ENCODE data around the gene REEP2.

Gene REEP2

DNA sequence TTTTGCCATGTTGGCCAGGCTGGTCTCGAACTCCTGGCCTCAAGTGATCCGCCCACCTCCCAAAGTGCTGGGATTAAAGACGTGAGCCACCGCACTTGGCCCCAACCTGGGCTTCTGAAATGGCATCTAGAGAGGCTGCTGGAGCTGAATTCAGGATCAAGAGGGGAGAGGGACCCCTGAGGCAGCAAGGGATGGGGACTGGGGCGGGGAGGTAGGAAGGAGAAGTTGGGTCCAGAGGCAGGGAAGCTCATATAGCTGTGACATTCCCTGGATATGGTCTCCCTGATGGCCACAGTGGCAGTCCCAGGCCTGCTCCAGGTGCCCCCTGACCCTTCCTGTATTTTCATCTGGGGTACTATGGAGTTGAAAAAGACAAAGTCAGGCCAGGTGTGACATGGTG is 12.1 kb downstream of the REEP2 start:
- H3K27me3 ChIP-seq (ENCODE audit: low read depth, low read length): no peaks in the 10 kb centered on the region
- no peak overlapping the region for H3K27ac ChIP-seq (ENCODE audit: low read length)
- no peaks in the 10 kb centered on the region for H3K36me3 ChIP-seq (ENCODE audit: control insufficient read depth in 1 of 2, insufficient read depth in 2 of 2, low read length in 2 of 2)
- peaks cover 0 to 8% of the 10 kb centered on the region in 2 donors for H3K4me1 ChIP-seq (ENCODE audit: control insufficient read depth in 1 of 2, insufficient read depth in 2 of 2, low read length in 2 of 2)
- H3K9me3 ChIP-seq (ENCODE audit: control insufficient read depth in 1 of 2, low read length in 2 of 2): no peaks in the 10 kb centered on the region
- no peak overlapping the region for H3K4me3 ChIP-seq (ENCODE audit: low read depth in 1 of 2, low read length in 2 of 2)

DNA sequence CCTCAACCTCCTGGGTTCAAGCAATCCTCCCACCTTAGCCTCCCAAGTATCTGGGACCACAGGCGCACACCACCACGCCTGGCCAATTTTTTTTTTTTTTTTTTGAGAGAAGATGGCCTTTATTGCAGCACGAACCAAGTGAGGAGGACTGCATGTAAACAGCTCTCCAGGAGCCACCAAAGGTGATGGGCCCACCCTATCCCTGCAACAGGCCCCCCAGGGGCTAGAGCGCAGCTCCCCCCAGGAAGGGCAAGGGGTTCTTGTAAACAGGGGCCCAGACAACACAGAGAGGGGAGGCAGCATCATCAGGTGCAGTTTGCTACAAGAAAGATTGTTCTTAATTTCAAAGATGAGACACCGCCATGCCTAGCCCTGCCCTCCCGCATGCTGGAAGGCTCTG is 13.9 kb downstream of the REEP2 start:
- no peaks in the 10 kb centered on the region for H3K27me3 ChIP-seq (ENCODE audit: low read depth, low read length)
- H3K36me3 ChIP-seq (ENCODE audit: control insufficient read depth in 1 of 2, insufficient read depth in 2 of 2, low read length in 2 of 2): no peaks in the 10 kb centered on the region
- peaks cover under 1 to 8% of the 10 kb centered on the region in 2 donors for H3K4me1 ChIP-seq (ENCODE audit: control insufficient read depth in 1 of 2, insufficient read depth in 2 of 2, low read length in 2 of 2)
- H3K4me3 ChIP-seq (ENCODE audit: low read depth in 1 of 2, low read length in 2 of 2): no peak overlapping the region
- H3K27ac ChIP-seq (ENCODE audit: low read length): no peak overlapping the region
- no peaks in the 10 kb centered on the region for H3K9me3 ChIP-seq (ENCODE audit: control insufficient read depth in 1 of 2, low read length in 2 of 2)

DNA sequence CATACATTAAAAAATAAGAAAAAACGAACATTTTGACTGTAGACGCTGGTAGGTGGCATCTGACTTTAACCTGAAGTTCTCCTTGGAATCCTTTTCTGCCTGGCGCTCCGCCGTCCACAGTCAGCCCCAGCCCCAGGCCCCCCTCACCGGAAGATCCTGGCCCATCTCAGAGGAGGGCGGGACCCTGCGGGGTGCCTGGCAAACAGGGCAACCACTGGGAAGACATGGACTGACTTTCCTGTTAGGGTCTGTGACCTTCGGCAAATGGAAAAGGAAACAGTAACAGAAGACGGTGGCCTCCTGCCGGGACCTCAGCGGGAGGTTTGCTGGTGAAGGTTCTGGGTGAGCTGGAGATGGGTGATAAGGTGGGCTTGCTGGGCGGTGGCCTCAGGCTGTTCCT is 14.7 kb downstream of the REEP2 start:
- no peak overlapping the region for H3K4me3 ChIP-seq (ENCODE audit: low read depth in 1 of 2, low read length in 2 of 2)

DNA sequence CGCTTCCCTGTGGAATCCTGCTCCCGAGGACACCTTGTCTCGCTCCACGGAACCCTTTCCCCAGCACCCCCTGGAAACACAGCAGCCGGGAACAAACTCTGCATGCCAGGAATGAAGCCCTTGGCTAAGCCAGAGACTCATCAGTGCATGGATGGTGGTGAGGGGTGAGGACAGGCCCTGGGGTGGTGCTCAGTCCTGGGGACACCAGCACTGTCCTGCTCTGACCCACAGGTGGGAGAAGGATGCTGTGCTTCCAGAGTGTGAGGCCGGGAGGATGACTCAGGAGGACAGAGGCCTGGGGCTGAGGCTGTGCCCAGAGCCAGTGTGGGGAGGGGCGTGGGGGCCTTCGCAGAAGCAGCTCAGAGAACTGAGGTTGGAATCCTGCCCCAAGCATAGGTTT is 15.3 kb downstream of the REEP2 start:
- H3K4me3 ChIP-seq (ENCODE audit: low read depth in 1 of 2, low read length in 2 of 2): no peak overlapping the region
- no peaks in the 10 kb centered on the region for H3K9me3 ChIP-seq (ENCODE audit: control insufficient read depth in 1 of 2, low read length in 2 of 2)
- H3K27me3 ChIP-seq (ENCODE audit: low read depth, low read length): no peaks in the 10 kb centered on the region
- H3K27ac ChIP-seq (ENCODE audit: low read length): no peak overlapping the region
- peaks cover 10 to 19% of the 10 kb centered on the region in 2 donors for H3K4me1 ChIP-seq (ENCODE audit: control insufficient read depth in 1 of 2, insufficient read depth in 2 of 2, low read length in 2 of 2)
- no peaks in the 10 kb centered on the region for H3K36me3 ChIP-seq (ENCODE audit: control insufficient read depth in 1 of 2, insufficient read depth in 2 of 2, low read length in 2 of 2)

More for the DNA sequence above, 14.7 kb downstream of the REEP2 start:
- Histone ChIP-seq H3K27me3 (ENCODE audit: low read depth, low read length) (no peaks in the 10 kb centered on the region), H3K9me3 (ENCODE audit: control insufficient read depth in 1 of 2, low read length in 2 of 2) (no peaks in the 10 kb centered on the region), H3K36me3 (ENCODE audit: control insufficient read depth in 1 of 2, insufficient read depth in 2 of 2, low read length in 2 of 2) (no peaks in the 10 kb centered on the region), H3K27ac (ENCODE audit: low read length) (no peak overlapping the region), H3K4me1 (ENCODE audit: control insufficient read depth in 1 of 2, insufficient read depth in 2 of 2, low read length in 2 of 2) (peaks cover 4 to 14% of the 10 kb centered on the region in 2 donors)

DNA sequence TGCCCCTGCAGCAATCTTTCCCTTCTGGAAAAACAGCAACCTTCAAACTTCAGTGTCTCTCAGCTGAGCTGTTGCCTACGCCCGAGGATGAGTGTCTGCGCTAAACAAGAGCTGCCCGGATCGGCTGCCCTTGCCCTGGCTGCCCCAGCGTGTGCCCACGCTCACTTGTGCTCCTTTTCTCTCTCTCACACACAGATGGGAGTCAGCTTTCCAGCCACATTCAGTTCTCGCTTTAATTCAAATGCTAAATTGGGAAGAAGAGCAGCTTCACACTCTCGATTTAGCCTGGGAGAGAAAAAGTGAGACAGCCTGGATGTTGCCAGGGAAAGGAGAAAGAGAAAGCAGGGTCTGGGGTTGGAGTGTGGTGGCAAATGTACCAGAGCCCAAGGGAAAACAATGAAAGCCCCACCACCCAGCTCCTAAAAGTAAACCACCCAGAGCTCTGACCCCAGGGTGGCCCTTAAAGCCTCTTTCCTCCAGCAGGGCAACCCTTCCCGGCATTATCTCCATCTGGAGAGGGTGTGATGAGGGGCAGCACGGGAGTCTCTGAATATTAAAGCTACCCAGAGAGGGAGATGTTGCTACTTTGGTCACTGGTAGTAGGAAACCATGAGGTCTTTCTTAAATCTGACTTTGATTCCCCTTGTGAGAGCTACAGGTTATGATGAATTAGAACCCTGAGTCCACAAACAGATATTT is 16.5 kb downstream of the REEP2 start:
- no peak overlapping the region for H3K4me3 ChIP-seq (ENCODE audit: low read depth in 1 of 2, low read length in 2 of 2)
- H3K9me3 ChIP-seq (ENCODE audit: control insufficient read depth in 1 of 2, low read length in 2 of 2): no peaks in the 10 kb centered on the region
- H3K27ac ChIP-seq (ENCODE audit: low read length): no peak overlapping the region
- H3K27me3 ChIP-seq (ENCODE audit: low read depth, low read length): no peaks in the 10 kb centered on the region
- peaks cover 11 to 12% of the 10 kb centered on the region in 2 donors for H3K4me1 ChIP-seq (ENCODE audit: control insufficient read depth in 1 of 2, insufficient read depth in 2 of 2, low read length in 2 of 2)
- no peaks in the 10 kb centered on the region for H3K36me3 ChIP-seq (ENCODE audit: control insufficient read depth in 1 of 2, insufficient read depth in 2 of 2, low read length in 2 of 2)

DNA sequence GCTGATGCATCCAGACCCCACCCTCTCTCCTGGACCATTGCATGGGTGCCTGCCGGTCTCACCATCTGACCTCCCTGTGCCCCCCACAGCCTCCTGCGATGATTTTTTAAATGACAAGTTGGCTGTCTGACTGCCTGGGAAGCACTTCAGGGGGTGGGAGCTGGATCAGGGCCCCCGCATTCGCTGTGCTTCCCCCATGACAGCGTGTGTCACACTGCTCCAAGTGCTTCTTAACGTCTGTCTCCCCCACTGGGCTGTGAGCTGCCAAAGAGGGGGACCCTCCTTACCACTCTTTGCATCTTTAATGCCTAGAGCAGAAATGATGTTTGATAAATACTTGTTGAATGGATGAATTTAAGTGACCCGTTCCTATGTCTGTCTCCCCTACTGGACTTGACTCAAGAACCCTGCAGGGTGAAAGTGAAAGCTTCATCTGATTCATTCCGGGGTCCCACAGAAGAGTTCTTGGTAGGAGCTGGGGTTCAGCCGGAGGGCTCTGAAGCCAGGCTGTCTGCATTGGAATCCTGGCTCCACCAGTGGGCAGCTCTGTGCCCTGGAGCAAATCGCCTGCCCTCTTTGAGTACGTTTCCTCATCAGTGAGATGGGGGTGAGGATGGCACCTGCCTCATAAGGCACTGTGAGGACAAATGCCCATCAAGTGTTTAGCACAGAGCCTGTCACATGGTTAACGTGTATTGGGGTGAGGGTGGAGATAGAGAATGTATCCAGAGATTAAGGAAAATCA is 18.8 kb downstream of the REEP2 start:
- Histone ChIP-seq H3K4me3 (ENCODE audit: low read depth in 1 of 2, low read length in 2 of 2) (peak overlapping the region in 1 of 2 donors; percentile 4), H3K27ac (ENCODE audit: low read length) (no peak overlapping the region), H3K36me3 (ENCODE audit: control insufficient read depth in 1 of 2, insufficient read depth in 2 of 2, low read length in 2 of 2) (no peaks in the 10 kb centered on the region), H3K4me1 (ENCODE audit: control insufficient read depth in 1 of 2, insufficient read depth in 2 of 2, low read length in 2 of 2) (peaks cover 11 to 15% of the 10 kb centered on the region in 2 donors), H3K9me3 (ENCODE audit: control insufficient read depth in 1 of 2, low read length in 2 of 2) (no peaks in the 10 kb centered on the region), H3K27me3 (ENCODE audit: low read depth, low read length) (no peaks in the 10 kb centered on the region)

DNA sequence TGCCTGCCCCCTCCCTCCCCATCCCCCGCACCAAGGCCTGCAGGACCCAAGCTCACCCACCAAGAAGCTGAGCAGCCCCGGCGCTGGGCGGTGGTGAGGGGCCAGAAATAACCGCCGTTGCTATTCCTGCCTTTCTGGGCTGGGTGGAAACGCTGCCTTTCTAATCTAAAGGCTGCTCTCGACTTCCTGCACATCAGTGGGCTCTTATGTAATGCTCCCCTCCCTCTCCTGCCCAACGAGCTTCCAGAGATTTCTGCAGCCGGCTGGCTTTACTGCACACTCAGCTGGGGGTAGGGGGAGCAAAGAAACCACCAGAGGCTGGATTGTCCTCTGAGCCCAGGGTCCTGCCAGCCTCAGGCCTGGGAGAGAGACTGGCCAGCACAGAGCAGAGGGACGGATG is 19.5 kb downstream of the REEP2 start:
- no peaks in the 10 kb centered on the region for H3K36me3 ChIP-seq (ENCODE audit: control insufficient read depth in 1 of 2, insufficient read depth in 2 of 2, low read length in 2 of 2)
- peak overlapping the region in 1 of 2 donors; percentile 7 for H3K4me3 ChIP-seq (ENCODE audit: low read depth in 1 of 2, low read length in 2 of 2)
- no peak overlapping the region for H3K27ac ChIP-seq (ENCODE audit: low read length)
- H3K27me3 ChIP-seq (ENCODE audit: low read depth, low read length): no peaks in the 10 kb centered on the region
- H3K9me3 ChIP-seq (ENCODE audit: control insufficient read depth in 1 of 2, low read length in 2 of 2): no peaks in the 10 kb centered on the region
- H3K4me1 ChIP-seq (ENCODE audit: control insufficient read depth in 1 of 2, insufficient read depth in 2 of 2, low read length in 2 of 2): peaks cover 11 to 17% of the 10 kb centered on the region in 2 donors

DNA sequence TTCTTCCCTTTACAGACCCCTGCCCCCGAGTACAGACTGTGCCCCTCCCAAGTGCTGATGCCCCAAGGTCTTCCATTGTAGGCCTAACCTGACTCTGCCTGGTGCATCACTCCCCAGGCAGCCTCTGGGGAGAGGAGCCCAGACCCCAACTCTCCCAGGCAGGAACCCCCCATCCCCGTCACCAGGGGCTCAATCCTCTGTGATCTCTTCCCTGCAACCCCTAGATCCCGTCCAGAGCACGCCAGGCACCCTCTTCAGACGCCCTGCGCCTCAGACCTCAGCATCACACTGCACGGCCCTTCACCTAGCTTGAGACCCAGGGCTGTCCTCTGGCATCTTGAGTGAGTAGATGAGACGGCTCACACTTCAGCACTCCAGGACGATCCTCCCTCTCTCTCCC is 20.0 kb downstream of the REEP2 start:
- Histone ChIP-seq H3K36me3 (ENCODE audit: control insufficient read depth in 1 of 2, insufficient read depth in 2 of 2, low read length in 2 of 2) (no peaks in the 10 kb centered on the region), H3K27me3 (ENCODE audit: low read depth, low read length) (no peaks in the 10 kb centered on the region), H3K4me3 (ENCODE audit: low read depth in 1 of 2, low read length in 2 of 2) (no peak overlapping the region), H3K27ac (ENCODE audit: low read length) (no peak overlapping the region), H3K9me3 (ENCODE audit: control insufficient read depth in 1 of 2, low read length in 2 of 2) (no peaks in the 10 kb centered on the region), H3K4me1 (ENCODE audit: control insufficient read depth in 1 of 2, insufficient read depth in 2 of 2, low read length in 2 of 2) (peaks cover 11 to 18% of the 10 kb centered on the region in 2 donors)

DNA sequence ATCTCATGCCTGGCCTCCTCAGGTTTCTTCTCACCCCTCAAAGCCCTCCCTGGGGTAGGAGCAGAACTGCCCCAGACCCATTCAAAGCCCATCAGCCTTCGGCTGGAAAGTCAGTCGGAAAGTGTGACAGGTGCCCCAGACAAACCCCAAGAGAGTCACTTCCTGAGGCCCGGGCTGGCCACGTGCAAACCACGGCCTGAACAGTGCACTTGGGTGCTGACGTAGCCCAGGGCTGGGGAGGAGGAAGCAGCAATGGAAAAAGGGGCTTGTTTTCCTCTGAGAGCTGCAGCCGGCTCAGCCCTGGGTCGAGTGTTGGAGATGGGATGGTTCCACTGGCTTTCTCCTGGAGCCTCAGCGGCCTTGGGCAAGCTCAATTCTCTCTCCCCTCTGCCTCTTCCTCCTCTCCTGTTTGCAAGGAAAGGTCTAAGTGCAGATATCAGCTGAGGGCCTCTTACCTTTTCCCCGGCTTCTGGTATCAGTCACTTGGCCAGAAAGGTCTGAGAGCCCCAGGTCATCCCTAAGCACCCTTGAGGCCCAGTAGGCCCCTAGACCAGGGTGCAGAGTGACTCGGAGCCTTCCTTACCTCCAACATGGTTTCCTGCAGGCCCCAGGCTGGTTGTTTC is 20.6 kb downstream of the REEP2 start:
- no peak overlapping the region for H3K27ac ChIP-seq (ENCODE audit: low read length)

DNA sequence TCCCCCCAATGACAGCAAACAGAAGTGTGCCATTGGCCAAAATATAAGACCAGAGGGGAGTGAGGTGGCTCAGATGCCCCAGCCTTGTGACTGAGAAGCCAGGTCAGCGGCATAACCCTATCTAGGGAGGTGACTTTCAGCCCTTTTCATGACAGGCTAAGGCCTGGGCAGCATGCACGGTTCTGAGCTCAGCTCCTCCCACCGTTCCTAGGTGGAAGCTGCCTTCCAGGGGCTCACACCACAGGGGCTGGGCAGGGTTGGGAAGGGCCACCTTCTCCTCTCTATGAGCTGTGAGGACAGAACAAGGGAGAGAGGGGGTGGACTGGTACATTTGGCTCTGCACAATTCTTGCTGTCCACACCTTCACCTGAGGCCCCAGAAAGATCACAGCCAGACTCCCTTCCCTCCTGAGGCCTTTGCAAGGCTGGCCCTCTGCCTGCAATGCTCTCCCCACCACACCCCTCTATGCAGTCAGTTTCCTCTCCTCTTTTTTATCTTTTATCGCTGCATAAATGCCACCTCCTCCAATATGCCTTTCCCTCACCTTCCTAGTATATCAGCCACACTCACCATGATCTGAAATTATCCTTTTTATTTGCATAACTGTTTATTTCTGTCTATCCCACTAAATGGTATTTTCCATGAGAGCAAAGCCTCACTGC is 21.3 kb downstream of the REEP2 start:
- Histone ChIP-seq H3K27me3 (ENCODE audit: low read depth, low read length) (no peaks in the 10 kb centered on the region), H3K4me3 (ENCODE audit: low read depth in 1 of 2, low read length in 2 of 2) (no peak overlapping the region), H3K4me1 (ENCODE audit: control insufficient read depth in 1 of 2, insufficient read depth in 2 of 2, low read length in 2 of 2) (peaks cover 11 to 18% of the 10 kb centered on the region in 2 donors), H3K36me3 (ENCODE audit: control insufficient read depth in 1 of 2, insufficient read depth in 2 of 2, low read length in 2 of 2) (peaks cover 0 to 11% of the 10 kb centered on the region in 2 donors), H3K27ac (ENCODE audit: low read length) (no peak overlapping the region), H3K9me3 (ENCODE audit: control insufficient read depth in 1 of 2, low read length in 2 of 2) (no peaks in the 10 kb centered on the region)

More for the DNA sequence above, 20.6 kb downstream of the REEP2 start:
- Histone ChIP-seq H3K4me3 (ENCODE audit: low read depth in 1 of 2, low read length in 2 of 2) (no peak overlapping the region), H3K4me1 (ENCODE audit: control insufficient read depth in 1 of 2, insufficient read depth in 2 of 2, low read length in 2 of 2) (peaks cover 11 to 18% of the 10 kb centered on the region in 2 donors), H3K27me3 (ENCODE audit: low read depth, low read length) (no peaks in the 10 kb centered on the region), H3K9me3 (ENCODE audit: control insufficient read depth in 1 of 2, low read length in 2 of 2) (no peaks in the 10 kb centered on the region), H3K36me3 (ENCODE audit: control insufficient read depth in 1 of 2, insufficient read depth in 2 of 2, low read length in 2 of 2) (peaks cover 0 to 3% of the 10 kb centered on the region in 2 donors)

All from muscle layer of duodenum (tissue), 2 donors.